Choroid plexus epithelial cell (primary cell): ENCODE data around the gene ALG3.
A peak's percentile ranks its signal among the peaks of the same experiment; 100 is the strongest.

Experiments
- DNase-seq: peaks from one replicate; pipeline ENCODE4 v3.0.0-alpha.2; 2010; ENCODE audit warnings: low read depth
- H3K4me3 ChIP-seq: 2 replicates; pipeline ENCODE4 v1.5.1; 2011; ENCODE audit warnings: low read depth, mild to moderate bottlenecking, control low read depth, low read length, moderate library complexity
- TF ChIP-seq, protein P1 (sequence below): conservative IDR thresholded peaks from 2 replicates; pipeline ENCODE4 v1.5.1; 2011; ENCODE audit warnings: low read depth, mild to moderate bottlenecking, control low read depth, inconsistent platforms, low read length, moderate library complexity

Gene ALG3

DNA sequence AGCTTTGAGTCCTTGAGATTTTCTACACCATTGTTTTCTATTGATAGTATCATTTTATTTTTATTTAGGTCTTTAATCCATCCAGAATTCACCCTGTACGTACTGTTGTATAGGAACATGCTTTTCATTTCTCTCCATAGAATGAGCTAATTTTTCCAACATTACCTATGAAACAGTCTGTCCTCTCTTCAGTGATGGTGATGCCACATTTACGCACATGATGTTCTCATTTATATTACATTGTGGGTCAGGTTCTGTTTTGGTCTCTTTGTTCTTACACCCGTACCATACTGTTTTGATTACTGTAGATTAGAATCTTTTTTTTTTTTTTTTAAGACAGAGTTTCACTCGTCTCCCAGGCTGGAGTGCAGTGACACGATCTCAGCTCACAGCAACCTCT, 37.0 kb downstream of the ALG3 start:
- TF ChIP-seq, protein P1, sequence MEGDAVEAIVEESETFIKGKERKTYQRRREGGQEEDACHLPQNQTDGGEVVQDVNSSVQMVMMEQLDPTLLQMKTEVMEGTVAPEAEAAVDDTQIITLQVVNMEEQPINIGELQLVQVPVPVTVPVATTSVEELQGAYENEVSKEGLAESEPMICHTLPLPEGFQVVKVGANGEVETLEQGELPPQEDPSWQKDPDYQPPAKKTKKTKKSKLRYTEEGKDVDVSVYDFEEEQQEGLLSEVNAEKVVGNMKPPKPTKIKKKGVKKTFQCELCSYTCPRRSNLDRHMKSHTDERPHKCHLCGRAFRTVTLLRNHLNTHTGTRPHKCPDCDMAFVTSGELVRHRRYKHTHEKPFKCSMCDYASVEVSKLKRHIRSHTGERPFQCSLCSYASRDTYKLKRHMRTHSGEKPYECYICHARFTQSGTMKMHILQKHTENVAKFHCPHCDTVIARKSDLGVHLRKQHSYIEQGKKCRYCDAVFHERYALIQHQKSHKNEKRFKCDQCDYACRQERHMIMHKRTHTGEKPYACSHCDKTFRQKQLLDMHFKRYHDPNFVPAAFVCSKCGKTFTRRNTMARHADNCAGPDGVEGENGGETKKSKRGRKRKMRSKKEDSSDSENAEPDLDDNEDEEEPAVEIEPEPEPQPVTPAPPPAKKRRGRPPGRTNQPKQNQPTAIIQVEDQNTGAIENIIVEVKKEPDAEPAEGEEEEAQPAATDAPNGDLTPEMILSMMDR = no peak
- DNase-seq = no peak
- no peak overlapping the region for H3K4me3 ChIP-seq

DNA sequence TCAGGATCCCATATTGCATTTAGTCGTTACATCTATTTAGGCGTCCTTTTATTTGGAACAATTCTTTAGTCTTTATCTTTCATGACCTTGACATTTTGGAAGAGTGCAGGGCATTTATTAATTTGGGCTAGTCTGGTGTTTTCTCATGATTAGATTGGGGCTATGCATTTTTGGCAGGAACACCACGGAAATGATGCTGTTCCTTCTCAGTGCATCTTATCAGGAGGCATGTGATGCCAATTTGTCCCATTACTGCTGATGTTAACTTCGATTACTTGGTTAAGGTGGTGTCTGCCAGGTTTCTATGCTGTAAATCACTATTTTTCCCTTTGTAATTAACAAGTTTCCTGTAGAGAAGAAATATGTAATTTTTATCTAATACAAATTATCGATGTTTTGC, 37.5 kb downstream of the ALG3 start:
- no peak overlapping the region for H3K4me3 ChIP-seq
- TF ChIP-seq, protein P1 = no peak
- no peak for DNase-seq

DNA sequence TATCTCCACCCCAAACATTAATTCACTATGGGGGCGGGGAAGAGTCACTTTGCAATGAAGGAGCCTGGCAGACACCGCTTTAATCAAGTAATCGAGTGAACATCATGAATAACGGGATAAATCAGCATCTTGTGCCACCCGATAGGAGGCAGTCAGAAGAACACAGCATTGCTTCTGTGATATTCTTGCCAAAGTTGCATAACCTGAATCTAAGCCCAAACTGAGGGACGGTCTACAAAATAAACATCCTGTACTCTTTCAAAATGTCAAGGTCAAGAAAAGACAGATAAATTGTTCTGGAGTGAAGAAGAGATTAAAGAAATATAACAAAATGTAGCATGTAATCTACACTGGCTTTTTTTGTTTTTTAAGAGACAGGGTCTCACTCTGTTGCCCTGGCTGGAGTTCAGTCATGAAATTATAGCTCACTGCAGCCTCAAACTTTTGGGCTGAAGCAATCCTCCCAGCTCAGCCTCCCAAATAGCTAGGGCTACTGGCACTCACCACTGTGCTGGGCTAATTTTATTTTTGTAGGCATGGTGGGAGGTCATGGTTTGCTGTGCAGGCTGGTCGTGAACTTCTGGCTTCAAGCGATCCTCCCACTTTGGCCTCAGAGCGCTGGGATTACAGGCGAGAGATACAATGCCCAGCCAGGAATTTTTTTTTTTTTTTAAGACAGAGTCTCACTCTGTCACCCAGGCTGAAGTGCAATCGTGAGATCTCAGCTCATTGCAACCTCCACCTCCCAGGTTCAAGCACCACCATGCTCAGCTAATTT, 39.4 kb downstream of the ALG3 start:
- H3K4me3 ChIP-seq = no peak overlapping the region
- DNase-seq = peak; percentile 35
- TF ChIP-seq, protein P1 = no peak

DNA sequence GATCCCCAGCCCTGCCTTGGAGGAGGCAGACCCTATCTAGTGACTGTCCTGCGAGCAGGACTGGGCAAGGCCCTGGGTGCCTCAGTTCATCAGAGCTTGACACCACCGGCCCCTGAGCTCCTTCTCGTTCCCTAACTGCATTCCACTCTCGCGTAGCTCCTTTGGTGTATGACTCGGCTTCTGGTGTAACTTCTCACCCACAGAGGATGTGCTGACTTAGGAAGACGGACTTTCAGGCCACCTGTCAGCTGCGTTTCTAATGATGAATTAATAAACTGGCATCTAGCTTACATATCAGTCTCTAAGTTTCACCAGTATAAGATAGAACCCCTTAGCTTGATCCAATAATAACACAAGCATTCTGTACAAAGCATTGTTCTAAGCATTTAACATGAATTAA, 45.2 kb downstream of the ALG3 start:
- no peak overlapping the region for H3K4me3 ChIP-seq
- TF ChIP-seq, protein P1 = no peak
- DNase-seq = no peak

DNA sequence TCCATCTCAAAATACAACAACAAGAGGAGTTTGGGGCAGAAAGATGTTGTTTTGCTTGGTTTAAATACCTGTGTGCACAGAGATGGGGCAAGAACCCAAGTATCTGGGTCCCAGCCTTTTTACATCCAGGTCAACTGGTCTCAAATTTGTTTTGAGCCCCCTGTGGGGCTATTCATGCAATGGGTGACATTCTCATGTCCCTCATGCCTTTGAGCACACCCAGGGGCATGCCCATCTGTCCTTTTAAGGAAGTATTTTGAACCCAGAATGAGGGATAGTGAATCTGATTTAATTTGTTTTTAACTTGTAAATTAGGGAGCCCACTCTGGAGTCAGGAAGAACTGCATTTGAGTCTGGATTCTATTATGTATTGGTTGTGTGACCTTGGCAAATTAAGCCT, 47.9 kb downstream of the ALG3 start:
- H3K4me3 ChIP-seq = no peak overlapping the region
- DNase-seq = no peak
- TF ChIP-seq, protein P1 = no peak

DNA sequence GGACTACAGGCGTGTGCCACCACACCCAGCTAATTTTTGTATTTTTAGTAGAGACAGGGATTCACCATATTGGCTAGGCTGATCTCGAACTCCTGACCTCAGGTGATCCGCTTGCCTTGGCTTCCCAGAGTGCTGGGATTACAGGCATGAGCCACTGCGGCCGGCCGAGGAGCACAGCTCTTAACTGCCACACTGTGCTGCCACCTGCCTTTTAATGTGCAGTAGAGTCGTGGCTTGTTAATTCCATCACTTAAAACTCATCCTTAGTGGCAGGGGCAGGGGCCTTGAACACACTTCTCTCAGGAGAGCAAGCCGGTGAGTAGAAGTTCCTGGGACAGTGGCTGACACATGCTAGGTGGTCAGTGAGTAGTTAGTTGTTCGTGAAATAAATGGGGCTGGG, 50.3 kb downstream of the ALG3 start:
- TF ChIP-seq, protein P1 = no peak
- no peak for DNase-seq
- no peak overlapping the region for H3K4me3 ChIP-seq

DNA sequence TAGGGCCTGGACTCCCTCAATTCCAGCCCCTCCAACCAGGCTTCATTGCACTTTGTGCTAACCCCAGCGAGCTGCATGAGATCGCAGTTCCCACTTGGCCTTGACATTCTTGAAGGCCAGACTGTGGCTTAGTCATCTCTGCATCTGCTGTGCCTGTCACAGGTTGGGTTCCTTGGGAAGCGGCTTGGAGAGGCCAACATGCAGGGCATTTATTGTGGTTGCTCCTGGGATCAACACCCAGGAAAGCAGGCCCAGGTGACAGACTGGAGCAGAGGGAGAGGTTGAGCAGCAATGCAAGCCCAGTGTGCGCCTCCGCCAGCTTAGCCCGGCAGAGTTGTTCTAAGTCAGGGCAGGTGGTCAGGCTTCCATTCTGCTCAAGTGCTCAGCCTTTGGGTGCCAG, 52.2 kb downstream of the ALG3 start:
- DNase-seq = no peak
- TF ChIP-seq, protein P1 = no peak
- H3K4me3 ChIP-seq = no peak overlapping the region
